BLaER1 treated with 17β-estradiol and CSF1 and Interleukin-3, amounts not matched to agents 10 nM and 100 nM (cell line): ENCODE results near the gene MAGEB17.
"Not testable (repeated sequence)": the region's sequence is repeated elsewhere in the genome, so short reads cannot be mapped to it uniquely, and the experiment has no call there.

Source experiments
- H3K27ac ChIP-seq, 11 experiments: shearing (Covaris generic); formaldehyde crosslinking; 2 replicates each; pipeline ENCODE4 v1.8.1; 2022
- H3K27me3 ChIP-seq, 11 experiments: shearing (Covaris generic); formaldehyde crosslinking; 2 replicates each; pipeline ENCODE4 v1.8.1; 2022
- H3K36me3 ChIP-seq, 11 experiments: shearing (Covaris generic); formaldehyde crosslinking; 2 replicates each; pipeline ENCODE4 v1.8.1; 2022
- H3K4me1 ChIP-seq, 10 experiments: shearing (Covaris generic); formaldehyde crosslinking; 2 replicates each; pipeline ENCODE4 v1.8.1; 2022
- H3K4me2 ChIP-seq, 11 experiments: shearing (Covaris generic); formaldehyde crosslinking; 2 replicates each; pipeline ENCODE4 v1.8.1; 2022
- H3K4me3 ChIP-seq, 10 experiments: shearing (Covaris generic); formaldehyde crosslinking; 2 replicates each; pipeline ENCODE4 v1.8.1; 2022
- H3K9ac ChIP-seq, 11 experiments: shearing (Covaris generic); formaldehyde crosslinking; 2 replicates each; pipeline ENCODE4 v1.8.1; 2022
- H3K9me3 ChIP-seq, 11 experiments: shearing (Covaris generic); formaldehyde crosslinking; replicated peaks in 1 of 11; 2 replicates each; pipeline ENCODE4 v1.8.1; 2022
- H4K20me1 ChIP-seq, 11 experiments: shearing (Covaris generic); formaldehyde crosslinking; 2 replicates each; pipeline ENCODE4 v1.8.1; 2022
- Cebpa-rat ChIP-seq, 11 experiments: shearing (Covaris generic); IDR thresholded peaks; 2 replicates each; pipeline ENCODE4 v1.8.1; 2022

MAGEB17 gene

DNA sequence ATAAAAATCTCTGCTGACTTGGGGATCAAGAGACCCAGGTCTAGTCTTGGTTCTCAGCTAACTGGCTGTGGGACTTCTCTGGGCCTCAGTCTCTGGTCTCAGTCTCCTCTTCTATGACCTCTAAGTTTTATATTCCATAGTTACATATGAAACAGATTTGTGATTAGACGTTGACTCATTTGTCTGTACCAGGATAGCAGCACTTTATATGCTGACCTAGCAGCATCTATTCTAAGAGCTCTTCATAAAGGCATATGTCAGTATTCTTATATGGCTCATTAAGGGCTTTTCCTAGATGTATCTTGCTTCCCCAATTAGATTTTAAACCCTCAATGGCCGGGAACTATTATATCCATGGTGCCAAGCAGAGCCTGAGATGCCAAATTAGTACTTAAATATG, 31.2 kb upstream of the MAGEB17 start:
- H3K27me3 ChIP-seq = peaks cover 96 to 100% (median 100%) of the 10 kb centered on the region in 11 experiments
- no peak overlapping the region for H3K4me3 ChIP-seq

DNA sequence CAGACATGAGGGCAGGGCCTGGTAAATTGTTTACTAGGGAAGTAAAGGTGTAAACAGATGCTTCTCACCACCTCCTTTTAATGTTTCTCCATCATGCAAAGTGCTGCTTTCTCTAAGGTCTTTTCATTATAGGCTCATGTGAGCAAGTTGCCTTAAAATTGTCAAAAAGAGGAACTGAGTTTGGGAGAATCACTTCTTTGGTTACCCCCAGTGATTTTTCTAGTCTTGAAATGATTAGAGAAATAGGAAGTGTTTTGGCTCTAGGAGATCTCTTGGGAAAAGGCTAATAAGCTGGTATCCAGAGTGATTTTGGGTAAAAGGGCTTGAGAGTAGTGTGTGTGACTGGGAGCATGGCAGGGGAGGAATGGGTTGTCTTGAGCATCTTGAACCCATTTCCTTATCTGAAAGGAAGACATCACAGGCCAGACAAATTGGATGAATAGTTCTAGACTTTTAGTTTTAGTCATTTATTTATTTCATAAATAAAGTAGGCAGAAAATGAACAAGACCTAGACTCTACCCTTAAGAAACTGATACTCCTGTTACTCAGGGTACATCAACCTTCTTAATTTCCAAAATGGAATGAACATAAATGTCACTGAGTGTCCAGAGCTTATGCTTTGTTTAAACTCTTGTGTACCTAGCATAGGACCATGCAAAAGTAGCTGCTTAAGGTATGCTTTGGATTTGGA, 29.7 kb upstream of the MAGEB17 start:
- no peak overlapping the region for H3K27ac ChIP-seq
- no peak overlapping the region; a peak in 1 of 22 replicates for H3K4me2 ChIP-seq
- TF ChIP-seq Cebpa-rat (IDR thresholded peaks at IDR 0.05) = no peak
- H3K9ac ChIP-seq = no peak overlapping the region
- H3K27me3 ChIP-seq = peaks cover 93 to 100% (median 100%) of the 10 kb centered on the region in 11 experiments
- peaks cover 0 to 6% (median 0%) of the 10 kb centered on the region in 11 experiments; a peak in 1 of 22 replicates for H3K9me3 ChIP-seq
- peaks cover 0 to 8% (median 2%) of the 10 kb centered on the region in 10 experiments; a peak in 5 of 20 replicates for H3K4me1 ChIP-seq
- H3K4me3 ChIP-seq = no peak overlapping the region
- no peaks in the 10 kb centered on the region for H3K36me3 ChIP-seq
- H4K20me1 ChIP-seq = peaks cover 0 to 10% (median 0%) of the 10 kb centered on the region in 11 experiments; a peak in 4 of 22 replicates

More for the DNA sequence above, 31.2 kb upstream of the MAGEB17 start:
- H3K9ac ChIP-seq = no peak overlapping the region
- peaks cover 0 to 8% (median 2%) of the 10 kb centered on the region in 10 experiments; a peak in 5 of 20 replicates for H3K4me1 ChIP-seq
- peaks cover 0 to 10% (median 0%) of the 10 kb centered on the region in 11 experiments; a peak in 4 of 22 replicates for H4K20me1 ChIP-seq
- TF ChIP-seq Cebpa-rat (IDR thresholded peaks at IDR 0.05) = no peak
- no peak overlapping the region for H3K27ac ChIP-seq
- H3K36me3 ChIP-seq = no peaks in the 10 kb centered on the region
- H3K4me2 ChIP-seq = no peak overlapping the region
- H3K9me3 ChIP-seq = peaks cover 0 to 6% (median 0%) of the 10 kb centered on the region in 11 experiments; a peak in 1 of 22 replicates

- Histone ChIP-seq H3K9ac (no peak overlapping the region), H3K9me3 (peaks cover 0 to 8% (median 0%) of the 10 kb centered on the region in 11 experiments; a peak in 1 of 22 replicates), H3K4me2 (no peak overlapping the region), H3K27me3 (peaks cover 96 to 100% (median 100%) of the 10 kb centered on the region in 11 experiments), H3K27ac (no peak overlapping the region), H4K20me1 (peaks cover 0 to 10% (median 0%) of the 10 kb centered on the region in 11 experiments; a peak in 4 of 22 replicates), H3K36me3 (no peaks in the 10 kb centered on the region), H3K4me1 (peaks cover 0 to 8% (median 2%) of the 10 kb centered on the region in 10 experiments; a peak in 5 of 20 replicates), H3K4me3 (no peak overlapping the region)
- TF ChIP-seq Cebpa-rat (IDR thresholded peaks at IDR 0.05) = no peak
Measured at GRCh38 chrX:16138108-16138427, 29.2 kb upstream of the MAGEB17 start.

DNA sequence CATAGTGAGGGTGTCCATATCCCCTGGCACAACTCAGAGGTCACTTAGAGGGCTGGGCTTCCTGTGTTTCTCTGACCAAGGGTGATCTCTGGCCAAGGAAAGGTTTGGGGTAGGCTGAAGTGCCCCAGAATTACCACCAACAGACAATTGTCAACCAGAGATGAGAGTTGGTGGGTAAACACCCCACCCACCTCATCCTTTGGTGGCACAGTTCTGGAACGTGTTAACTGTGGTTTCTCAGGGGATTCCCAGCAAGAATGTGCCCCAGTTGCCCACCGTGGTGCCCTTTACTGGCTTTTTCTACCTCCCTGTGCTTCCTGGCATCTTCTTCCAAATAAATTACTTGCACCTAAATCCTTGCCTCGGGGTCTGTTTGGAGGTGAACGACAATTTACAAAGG, 26.8 kb upstream of the MAGEB17 start:
- H4K20me1 ChIP-seq = peaks cover 0 to 6% (median 0%) of the 10 kb centered on the region in 11 experiments; a peak in 3 of 22 replicates
- peaks cover 97 to 100% (median 100%) of the 10 kb centered on the region in 11 experiments for H3K27me3 ChIP-seq
- peaks cover 0 to 8% (median 2%) of the 10 kb centered on the region in 10 experiments; a peak in 5 of 20 replicates for H3K4me1 ChIP-seq
- H3K4me3 ChIP-seq = no peak overlapping the region
- no peaks in the 10 kb centered on the region for H3K36me3 ChIP-seq
- no peak overlapping the region for H3K9ac ChIP-seq
- no peak overlapping the region for H3K27ac ChIP-seq
- H3K4me2 ChIP-seq = no peak overlapping the region
- TF ChIP-seq Cebpa-rat (IDR thresholded peaks at IDR 0.05) = no peak
- H3K9me3 ChIP-seq = peaks cover 0 to 14% (median 4%) of the 10 kb centered on the region in 11 experiments; a peak in 7 of 22 replicates

- peaks cover 96 to 100% (median 100%) of the 10 kb centered on the region in 11 experiments for H3K27me3 ChIP-seq
- H3K9ac ChIP-seq = no peak overlapping the region
- H3K27ac ChIP-seq = no peak overlapping the region
- H3K4me2 ChIP-seq = no peak overlapping the region
- H3K36me3 ChIP-seq = no peaks in the 10 kb centered on the region
- H4K20me1 ChIP-seq = peaks cover 0 to 6% (median 0%) of the 10 kb centered on the region in 11 experiments; a peak in 3 of 22 replicates
- H3K9me3 ChIP-seq = peaks cover 0 to 19% (median 4%) of the 10 kb centered on the region in 11 experiments; a peak in 7 of 22 replicates
- H3K4me3 ChIP-seq = no peak overlapping the region
- TF ChIP-seq Cebpa-rat (IDR thresholded peaks at IDR 0.05) = no peak
- peaks cover 0 to 8% (median 2%) of the 10 kb centered on the region in 10 experiments; a peak in 5 of 20 replicates for H3K4me1 ChIP-seq
Measured at GRCh38 chrX:16140983-16141382, 26.3 kb upstream of the MAGEB17 start.

DNA sequence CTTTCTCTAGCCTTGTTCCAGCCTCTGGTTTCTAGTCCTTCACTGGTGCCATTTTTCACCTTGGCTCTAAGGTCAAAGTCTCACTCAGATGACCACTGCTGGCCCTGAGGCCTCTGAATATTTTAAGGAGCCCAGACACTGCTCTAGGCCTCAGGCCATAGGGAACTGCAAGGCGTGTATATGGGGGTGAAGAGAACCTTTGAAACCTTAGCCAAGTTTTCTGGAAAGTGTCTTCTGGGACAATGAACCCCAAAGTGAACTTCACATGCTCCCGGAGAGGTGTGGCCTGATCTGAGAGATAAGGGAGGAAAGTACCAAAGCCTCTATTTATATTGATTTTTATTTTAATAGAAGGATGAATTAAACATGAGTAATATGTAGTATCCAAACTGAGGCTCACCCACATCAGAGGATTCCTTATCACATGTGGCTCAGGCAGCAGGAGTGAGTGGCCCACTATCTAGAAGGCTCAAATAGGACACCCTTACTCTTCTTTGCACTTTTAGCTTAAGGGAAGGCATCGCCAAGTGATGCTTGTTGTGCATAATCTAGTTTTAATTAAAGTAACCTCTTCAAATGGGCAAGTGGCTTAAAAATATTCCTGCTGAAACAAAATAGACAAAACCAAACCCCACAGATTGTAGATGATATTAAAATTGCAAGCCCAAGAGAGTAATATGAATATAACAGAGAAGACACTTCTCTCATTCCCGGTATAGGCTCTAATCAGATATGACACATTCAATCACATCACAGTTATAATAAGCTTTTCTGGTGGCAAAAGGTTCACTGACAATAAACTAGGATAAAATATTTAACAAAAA, 25.6 kb upstream of the MAGEB17 start:
- TF ChIP-seq Cebpa-rat (IDR thresholded peaks at IDR 0.05) = no peak
- Histone ChIP-seq H3K9ac (no peak overlapping the region), H3K4me2 (no peak overlapping the region), H3K27me3 (peaks cover 96 to 100% (median 100%) of the 10 kb centered on the region in 11 experiments), H3K27ac (no peak overlapping the region), H4K20me1 (peaks cover 0 to 6% (median 0%) of the 10 kb centered on the region in 11 experiments; a peak in 2 of 22 replicates), H3K4me3 (no peak overlapping the region), H3K36me3 (no peaks in the 10 kb centered on the region), H3K4me1 (peaks cover 0 to 8% (median 2%) of the 10 kb centered on the region in 10 experiments; a peak in 5 of 20 replicates), H3K9me3 (peaks cover 0 to 20% (median 4%) of the 10 kb centered on the region in 11 experiments; a peak in 7 of 22 replicates)

DNA sequence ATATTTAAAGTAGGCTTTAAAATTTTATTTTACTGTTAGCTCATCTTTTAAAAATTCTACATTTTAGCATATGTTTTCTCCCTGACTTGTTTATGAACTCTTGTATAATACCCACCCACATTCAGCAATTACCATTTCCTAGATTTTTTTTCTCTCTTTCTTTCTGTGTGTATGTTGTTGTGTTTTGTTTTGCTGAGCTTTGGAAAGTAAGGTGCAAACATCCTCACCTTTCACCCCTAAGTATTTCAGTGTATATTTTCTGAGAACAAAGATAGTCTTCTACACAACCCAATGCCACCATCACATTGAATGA, 25.1 kb upstream of the MAGEB17 start:
- peaks cover 0 to 20% (median 4%) of the 10 kb centered on the region in 11 experiments; a peak in 7 of 22 replicates for H3K9me3 ChIP-seq
- no peaks in the 10 kb centered on the region for H3K36me3 ChIP-seq
- H3K9ac ChIP-seq = no peak overlapping the region
- peaks cover 0 to 5% (median under 1%) of the 10 kb centered on the region in 10 experiments; a peak in 5 of 20 replicates for H3K4me1 ChIP-seq
- no peak for TF ChIP-seq Cebpa-rat (IDR thresholded peaks at IDR 0.05)
- H3K4me2 ChIP-seq = no peak overlapping the region
- H4K20me1 ChIP-seq = peaks cover 0 to 1% (median 0%) of the 10 kb centered on the region in 11 experiments; a peak in 2 of 22 replicates
- H3K27me3 ChIP-seq = peaks cover 93 to 100% (median 98%) of the 10 kb centered on the region in 11 experiments
- no peak overlapping the region for H3K27ac ChIP-seq
- no peak overlapping the region for H3K4me3 ChIP-seq

GRCh38 chrX:16143968-16144367, 23.3 kb upstream of the MAGEB17 start:
- Histone ChIP-seq H3K36me3 (no peaks in the 10 kb centered on the region), H3K4me3 (no peak overlapping the region), H3K4me2 (no peak overlapping the region), H3K9me3 (peaks cover 0 to 20% (median 4%) of the 10 kb centered on the region in 11 experiments; a peak in 7 of 22 replicates), H4K20me1 (no peaks in the 10 kb centered on the region; a peak in 2 of 22 replicates), H3K4me1 (no peaks in the 10 kb centered on the region), H3K27ac (no peak overlapping the region), H3K27me3 (peaks cover 91 to 100% (median 98%) of the 10 kb centered on the region in 11 experiments), H3K9ac (no peak overlapping the region)
- no peak for TF ChIP-seq Cebpa-rat (IDR thresholded peaks at IDR 0.05)

DNA sequence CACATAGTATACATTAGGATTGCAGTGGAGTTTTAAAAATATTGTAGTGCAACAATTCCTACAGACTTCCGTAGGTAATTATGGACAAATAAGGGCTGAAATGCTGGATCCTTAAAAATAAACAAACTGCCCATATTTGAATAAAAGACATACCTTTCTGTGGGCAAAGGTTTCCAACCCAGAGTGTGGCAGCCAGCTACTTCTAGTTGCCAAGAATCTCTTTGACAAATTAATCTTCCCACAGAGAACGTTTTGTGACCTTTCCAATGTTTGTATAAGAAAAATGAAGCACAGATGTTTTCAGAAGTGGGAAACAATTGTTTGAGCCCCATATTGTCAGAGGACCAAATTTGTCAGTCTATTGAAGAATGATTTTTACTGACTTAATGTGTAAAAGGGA, 22.9 kb upstream of the MAGEB17 start:
- Histone ChIP-seq H3K4me1 (no peaks in the 10 kb centered on the region), H3K36me3 (no peaks in the 10 kb centered on the region), H3K9ac (no peak overlapping the region), H3K4me2 (no peak overlapping the region), H3K4me3 (no peak overlapping the region), H3K27me3 (peaks cover 91 to 100% (median 98%) of the 10 kb centered on the region in 11 experiments), H3K27ac (no peak overlapping the region), H3K9me3 (peaks cover 0 to 20% (median 4%) of the 10 kb centered on the region in 11 experiments; a peak in 7 of 22 replicates), H4K20me1 (no peaks in the 10 kb centered on the region; a peak in 2 of 22 replicates)
- no peak for TF ChIP-seq Cebpa-rat (IDR thresholded peaks at IDR 0.05)

DNA sequence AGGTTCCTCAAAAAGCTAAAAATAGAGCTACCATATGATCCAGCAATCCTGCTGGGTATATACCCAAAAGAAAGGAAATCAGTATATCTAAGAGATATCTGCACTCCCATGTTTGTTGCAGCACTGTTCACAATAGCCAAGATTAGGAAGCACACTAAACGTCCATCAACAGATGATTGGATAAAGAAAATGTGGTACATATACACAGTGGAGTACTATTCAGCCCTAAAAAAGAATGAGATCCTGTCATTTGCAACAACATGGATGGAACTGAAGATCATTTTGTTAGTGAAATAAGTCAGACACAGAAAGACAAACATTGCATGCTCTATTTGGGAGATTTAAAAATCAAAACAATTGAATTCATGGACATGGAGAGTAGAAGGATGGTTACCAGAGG, 22.2 kb upstream of the MAGEB17 start:
- not testable (repeated sequence) for H3K36me3 ChIP-seq

More for the DNA sequence above, 22.2 kb upstream of the MAGEB17 start:
- Histone ChIP-seq H3K27me3 (peaks cover 90 to 100% (median 97%) of the 10 kb centered on the region in 11 experiments), H3K9me3 (peaks cover 0 to 20% (median 4%) of the 10 kb centered on the region in 11 experiments; a peak in 7 of 22 replicates)
- H3K4me3 ChIP-seq, H4K20me1 ChIP-seq, H3K4me1 ChIP-seq, H3K9ac ChIP-seq, H3K27ac ChIP-seq, H3K4me2 ChIP-seq: not testable (repeated sequence)
